Measurements from ENCODE around the gene MAPK8.
A peak's percentile ranks its signal among the peaks of the same experiment; 100 is the strongest.

Gene MAPK8

GRCh38 chr10:48294431-48294830 is 12.0 kb upstream of the MAPK8 start:
- DNase-seq: no peak

GRCh38 chr10:48296576-48297098 is 9.8 kb upstream of the MAPK8 start:
- DNase-seq: no peak

- no peak for DNase-seq
Measured at GRCh38 chr10:48299066-48299465, 7.4 kb upstream of the MAPK8 start.

- no peak for DNase-seq
Measured at GRCh38 chr10:48299692-48300091, 6.8 kb upstream of the MAPK8 start.

GRCh38 chr10:48300556-48300955 is 5.9 kb upstream of the MAPK8 start:
- DNase-seq: no peak

- no peak for DNase-seq
Measured at GRCh38 chr10:48302515-48303476, 3.7 kb upstream of the MAPK8 start.

GRCh38 chr10:48305905-48306264 is 592 bp upstream of the MAPK8 start:
- DNase-seq: no peak

- peak; percentile 53 for DNase-seq
Measured at GRCh38 chr10:48306870-48307710, 613 bp downstream of the MAPK8 start.

- no peak for DNase-seq
Measured at GRCh38 chr10:48307711-48308018, 1.2 kb downstream of the MAPK8 start.

- peak; percentile 80 for DNase-seq
Measured at GRCh38 chr10:48309711-48310226, 3.3 kb downstream of the MAPK8 start.

GRCh38 chr10:48314107-48314506 is 7.6 kb downstream of the MAPK8 start:
- no peak for DNase-seq

GRCh38 chr10:48316236-48316635 is 9.8 kb downstream of the MAPK8 start:
- no peak for DNase-seq

- DNase-seq: no peak
Measured at GRCh38 chr10:48317321-48317990, 11.0 kb downstream of the MAPK8 start.

- no peak for DNase-seq
Measured at GRCh38 chr10:48322017-48322416, 15.5 kb downstream of the MAPK8 start.

GRCh38 chr10:48324580-48324979 is 18.1 kb downstream of the MAPK8 start:
- no peak for DNase-seq

- no peak for DNase-seq
Measured at GRCh38 chr10:48330269-48330668, 23.8 kb downstream of the MAPK8 start.

GRCh38 chr10:48331436-48331835 is 25.0 kb downstream of the MAPK8 start:
- no peak for DNase-seq

- no peak for DNase-seq
Measured at GRCh38 chr10:48332166-48332870, 25.8 kb downstream of the MAPK8 start.

- DNase-seq: no peak
Measured at GRCh38 chr10:48332871-48333216, 26.4 kb downstream of the MAPK8 start.

GRCh38 chr10:48333856-48334255 is 27.4 kb downstream of the MAPK8 start:
- DNase-seq: no peak

GRCh38 chr10:48335788-48336187 is 29.3 kb downstream of the MAPK8 start:
- no peak for DNase-seq

- no peak for DNase-seq
Measured at GRCh38 chr10:48336978-48337599, 30.6 kb downstream of the MAPK8 start.
